Esophagus squamous epithelium (tissue), 5 donors: ENCODE data around the gene SARM1. TPM values are rescaled to one million over a fixed set of nuclear protein-coding genes. Genes with fewer than 3 reads are reported as not detected.
A peak's percentile ranks its signal among the peaks of the same experiment; 100 is the strongest.

Source experiments
- DNase-seq: peaks from one replicate; lab custom pipeline; 2025; lab: John Stamatoyannopoulos, UW
- H3K27ac ChIP-seq, 4 donors: fragments of 200-600 bp; sonication (generic); one replicate each; pipeline ENCODE4 v1.5.1; 2016 to 2019; ENCODE audit warnings: mild to moderate bottlenecking in 1 of 4
- H3K27me3 ChIP-seq, 4 donors: fragments of 200-600 bp; sonication (generic); 1 replicate in 3 of 4; 2 replicates in 1 of 4; pipeline versions ENCODE4 v1.5.1 to v1.6.0; 2017 to 2021; ENCODE audit warnings: antibody characterized with exemption in 1 of 4
- H3K36me3 ChIP-seq, 3 donors: fragments of 200-600 bp; sonication (generic); one replicate each; pipeline ENCODE4 v1.5.1; 2016 to 2019
- H3K4me1 ChIP-seq, 3 donors: fragments of 200-600 bp; sonication (generic); one replicate each; pipeline ENCODE4 v1.5.1; 2017 to 2019
- H3K4me3 ChIP-seq, 4 donors: fragments of 200-600 bp; sonication (generic); 1 replicate in 3 of 4; 2 replicates in 1 of 4; pipeline ENCODE4 v1.5.1; 2016 to 2019; ENCODE audit warnings: mild to moderate bottlenecking in 2 of 4, moderate library complexity in 1 of 4
- H3K9me3 ChIP-seq, 3 donors: fragments of 200-600 bp; sonication (generic); one replicate each; pipeline ENCODE4 v1.5.1; 2016 to 2019
- CTCF ChIP-seq, 6 experiments: fragments of 450-650 bp in 4 of 6; fragments of 200-600 bp in 2 of 6; sonication (generic) in 2 of 6; IDR thresholded peaks; one replicate each; pipeline ENCODE4 v1.5.1; 2016 to 2019; ENCODE audit warnings: antibody characterized with exemption in 6 of 6, mild to moderate bottlenecking in 4 of 6, moderate library complexity in 4 of 6
- POLR2A ChIP-seq, 4 donors: fragments of 450-650 bp; IDR thresholded peaks; one replicate each; pipeline ENCODE4 v1.6.1; 2017; ENCODE audit warnings: antibody characterized with exemption in 4 of 4, mild to moderate bottlenecking in 4 of 4, moderate library complexity in 3 of 4
- WGBS, 2 donors: methylation state at CpG; one replicate each; pipeline ENCODE4 v1.1.5; 2018; 5-methylcytosine and 5-hydroxymethylcytosine counted together
- intact Hi-C: fragments of 100-400 bp; cut with DNase I; formaldehyde crosslinking; loops from one replicate; pipeline ENCODE4 v1.15.0; 2022
- total RNA-seq, 4 donors: library from RNA; depleted of rRNA; stranded (reverse); fragments of >200 nt; gene quantifications; one replicate each; pipeline ENCODE4 v1.1.0, GENCODE V29; 2016
- donor health status: DM: yes; HTN: yes; CAD: no.

SARM1 gene
- total RNA-seq, 4 donors from 2014 or later, result 1.1 to 7.2 (median 2.5) TPM

- no peak for DNase-seq
- H3K27ac ChIP-seq, result no peak overlapping the region
- no peak overlapping the region for H3K4me3 ChIP-seq
- H3K27me3 ChIP-seq, result no peaks in the 10 kb centered on the region
- TF ChIP-seq POLR2A (IDR thresholded peaks at IDR 0.05) (no peak), CTCF (IDR thresholded peaks at IDR 0.05) (no peak)
- H3K9me3 ChIP-seq, result no peaks in the 10 kb centered on the region
- 79 to 89% methylated on average over 6 of the region's 6 CpGs for WGBS, 2 donors
- peaks cover 11 to 36% (median 18%) of the 10 kb centered on the region in 3 donors for H3K4me1 ChIP-seq
- peaks cover 0 to 42% (median 0%) of the 10 kb centered on the region in 3 donors for H3K36me3 ChIP-seq
- intact Hi-C loops, result no loop called here
These were observed 31.4 kb downstream of the SARM1 start for GRCh38 chr17:28402844-28403243.

- H3K27ac ChIP-seq, result no peak overlapping the region
- H3K4me1 ChIP-seq, result peaks cover 12 to 37% (median 18%) of the 10 kb centered on the region in 3 donors
- no peaks in the 10 kb centered on the region for H3K9me3 ChIP-seq
- TF ChIP-seq CTCF (IDR thresholded peaks at IDR 0.05) (no peak), POLR2A (IDR thresholded peaks at IDR 0.05) (no peak)
- DNase-seq, result no peak
- intact Hi-C loops, result no loop called here
- H3K4me3 ChIP-seq, result no peak overlapping the region
- no peaks in the 10 kb centered on the region for H3K27me3 ChIP-seq
- peaks cover 0 to 32% (median 0%) of the 10 kb centered on the region in 3 donors for H3K36me3 ChIP-seq
- WGBS, 2 donors, result 74 to 77% methylated on average over 2 of the region's 2 CpGs
These were observed 32.5 kb downstream of the SARM1 start for GRCh38 chr17:28404007-28404406.

- Histone ChIP-seq H3K27ac (no peak overlapping the region), H3K4me1 (peaks cover 12 to 37% (median 18%) of the 10 kb centered on the region in 3 donors), H3K27me3 (no peaks in the 10 kb centered on the region), H3K4me3 (no peak overlapping the region), H3K36me3 (peaks cover 0 to 28% (median 0%) of the 10 kb centered on the region in 3 donors), H3K9me3 (no peaks in the 10 kb centered on the region)
- no peak for DNase-seq
- no peak for TF ChIP-seq CTCF (IDR thresholded peaks at IDR 0.05)
- TF ChIP-seq POLR2A (IDR thresholded peaks at IDR 0.05), result no peak
- WGBS, 2 donors, result 85 to 100% methylated on average over 2 to 5 of the region's 5 CpGs
- intact Hi-C loops, result no loop called here
These were observed 32.9 kb downstream of the SARM1 start for GRCh38 chr17:28404461-28404811.

GRCh38 chr17:28404812-28405570 lies 33.5 kb downstream of the SARM1 start:
- no peaks in the 10 kb centered on the region for H3K27me3 ChIP-seq
- peak overlapping the region in 2 of 4 donors; percentile 15 to 29 for H3K27ac ChIP-seq
- TF ChIP-seq POLR2A (IDR thresholded peaks at IDR 0.05) (no peak), CTCF (IDR thresholded peaks at IDR 0.05) (no peak)
- intact Hi-C loops, result no loop called here
- DNase-seq, result no peak
- H3K4me1 ChIP-seq, result peaks cover 12 to 37% (median 18%) of the 10 kb centered on the region in 3 donors
- no peaks in the 10 kb centered on the region for H3K9me3 ChIP-seq
- peak overlapping the region; percentile 51 to 94 (median 65) for H3K4me3 ChIP-seq
- 57 to 72% methylated on average over 14 to 26 of the region's 33 CpGs for WGBS, 2 donors
- peaks cover 0 to 23% (median 0%) of the 10 kb centered on the region in 3 donors for H3K36me3 ChIP-seq
